Common myeloid progenitor, CD34-positive (primary cell): ENCODE results near the gene LATS2.

Experiments
- CTCF ChIA-PET: fragments of 350-600 bp; sonication (Branson Sonifier 250); formaldehyde crosslinking; loops from one replicate; lab custom pipeline; 2021; ENCODE audit warnings: antibody characterized with exemption; lab: Charles Lee
- POLR2A ChIA-PET: fragments of 350-600 bp; sonication (Branson Sonifier 250); formaldehyde crosslinking; loops from one replicate; lab custom pipeline; 2021; ENCODE audit warnings: antibody characterized with exemption; lab: Charles Lee
- DNase-seq, 3 donors: peaks; one replicate each; pipeline versions ENCODE4 v3.0.0 to v3.0.0-alpha.2; 2013
- H3K27ac ChIP-seq, 2 experiments: 1 replicate in 1 of 2; 2 replicates in 1 of 2; pipeline ENCODE4 v1.7.0; 2013; ENCODE audit warnings: inconsistent platforms in 2 of 2, low read length in 2 of 2, mild to moderate bottlenecking in 2 of 2, low read depth in 1 of 2, moderate library complexity in 1 of 2; ENCODE audit not compliant: severe bottlenecking in 2 of 2, insufficient read depth in 1 of 2, poor library complexity in 1 of 2
- H3K27me3 ChIP-seq, 5 experiments: replicated peaks in 2 of 5; 1 replicate in 3 of 5; 2 replicates in 2 of 5; pipeline versions ENCODE4 v1.6.1 to v1.7.0; 2013; ENCODE audit warnings: low read length in 4 of 5, mild to moderate bottlenecking in 2 of 5, moderate library complexity in 2 of 5, inconsistent platforms in 1 of 5; ENCODE audit not compliant: insufficient read depth in 5 of 5, control insufficient read depth in 4 of 5
- H3K36me3 ChIP-seq, 4 experiments: 1 replicate in 2 of 4; 2 replicates in 2 of 4; pipeline versions ENCODE4 v1.6.1 to v1.7.0; 2013; ENCODE audit warnings: low read length in 3 of 4, control low read depth in 1 of 4, mild to moderate bottlenecking in 1 of 4; ENCODE audit not compliant: control insufficient read depth in 4 of 4, insufficient read depth in 4 of 4
- H3K4me1 ChIP-seq, 4 experiments: 1 replicate in 3 of 4; 2 replicates in 1 of 4; pipeline versions ENCODE4 v1.6.1 to v1.7.1; 2013; ENCODE audit warnings: low read length in 3 of 4, mild to moderate bottlenecking in 3 of 4, control low read depth in 1 of 4, inconsistent platforms in 1 of 4, moderate library complexity in 1 of 4; ENCODE audit not compliant: control insufficient read depth in 4 of 4, insufficient read depth in 4 of 4; ENCODE audit errors: control extremely low read depth in 1 of 4
- H3K4me3 ChIP-seq, 7 experiments: 1 replicate in 4 of 7; 2 replicates in 3 of 7; pipeline versions ENCODE4 v1.5.1 to v1.7.0; 2013; ENCODE audit warnings: mild to moderate bottlenecking in 7 of 7, low read length in 6 of 7, moderate library complexity in 6 of 7, inconsistent platforms in 2 of 7, low read depth in 2 of 7, control low read depth in 1 of 7; ENCODE audit not compliant: insufficient read depth in 4 of 7, control insufficient read depth in 1 of 7; ENCODE audit errors: extremely low read depth in 1 of 7
- H3K9me3 ChIP-seq, 5 experiments: 1 replicate in 4 of 5; 2 replicates in 1 of 5; pipeline versions ENCODE4 v1.6.1 to v1.7.1; 2013; ENCODE audit warnings: low read length in 4 of 5, mild to moderate bottlenecking in 2 of 5, inconsistent platforms in 1 of 5, low read depth in 1 of 5, moderate library complexity in 1 of 5; ENCODE audit not compliant: control insufficient read depth in 4 of 5, insufficient read depth in 2 of 5; ENCODE audit errors: control extremely low read depth in 1 of 5
- WGBS: methylation state at CpG from one replicate; pipeline ENCODE4 v1.1.5; 2013; ENCODE audit not compliant: insufficient coverage; 5-methylcytosine and 5-hydroxymethylcytosine counted together

The LATS2 gene

GRCh38 chr13:21034603-21035191 is 26.7 kb downstream of the LATS2 start:
- peak overlapping the region in 2 of 7 experiments; percentile 2 to 16 for H3K4me3 ChIP-seq
- ChIA-PET POLR2A (interaction anchor here (0.9 kb wide), 1 partner anchor 12 kb away, joined by 5 read pairs; no protein-coding TSS in a partner anchor), CTCF (interaction anchor here (0.8 to 3.6 kb wide), 13 partner anchors 11 to 78 kb away, joined by 3 to 25 read pairs (median 4); no protein-coding TSS in a partner anchor)
- peaks cover 12 to 65% (median 53%) of the 10 kb centered on the region in 4 experiments for H3K4me1 ChIP-seq
- DNase-seq, result peak; percentile 37 to 53 (median 40)
- H3K27me3 ChIP-seq, result no peaks in the 10 kb centered on the region
- H3K9me3 ChIP-seq, result no peaks in the 10 kb centered on the region
- WGBS, result no CpG with 5 or more reads among the region's 8 CpGs
- peak overlapping the region in 1 of 2 experiments; percentile 49 for H3K27ac ChIP-seq
- H3K36me3 ChIP-seq, result peaks cover 0 to 9% (median 0%) of the 10 kb centered on the region in 4 experiments

DNA sequence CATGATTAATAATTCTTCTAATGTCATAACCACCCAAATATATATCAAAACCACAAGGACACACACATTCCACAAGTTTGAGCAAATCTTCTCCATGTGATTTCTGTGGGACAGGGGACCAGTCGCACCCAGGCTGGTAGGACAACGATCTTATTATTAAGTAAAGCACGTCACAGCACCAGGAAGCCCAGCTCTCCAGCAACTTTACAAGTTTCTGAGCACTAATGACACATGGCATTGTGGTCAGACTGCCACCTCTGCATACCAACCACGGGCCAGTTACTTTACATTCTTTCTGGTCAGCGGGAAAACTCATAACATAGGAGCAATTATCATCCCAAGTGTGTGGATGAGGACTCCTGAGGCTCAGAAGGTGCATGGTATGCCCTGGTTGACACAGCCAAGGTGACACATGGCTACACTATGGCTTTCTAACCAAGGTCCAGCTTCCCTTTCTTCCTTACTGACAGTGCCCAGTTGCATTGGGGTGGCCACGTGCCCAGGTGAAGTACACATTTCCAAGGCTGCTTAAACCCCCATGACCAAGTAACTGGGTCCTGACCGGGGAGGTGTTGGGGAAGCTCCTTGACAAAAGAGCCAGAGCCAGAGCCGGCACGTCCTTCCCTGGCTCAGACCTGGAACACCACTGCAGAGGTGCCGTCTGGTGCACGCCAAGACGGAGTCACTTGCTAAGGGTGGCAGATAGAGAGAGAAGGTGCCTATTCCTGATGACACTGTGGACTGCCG is 27.4 kb downstream of the LATS2 start:
- peak in 2 of 3 donors; percentile 43 to 50 for DNase-seq
- Histone ChIP-seq H3K4me3 (peak overlapping the region in 2 of 7 experiments; percentile 2 to 16), H3K27ac (peak overlapping the region; percentile 33 to 49), H3K9me3 (peaks cover 0 to 1% (median 0%) of the 10 kb centered on the region in 5 experiments), H3K4me1 (peaks cover 6 to 58% (median 47%) of the 10 kb centered on the region in 4 experiments), H3K36me3 (peaks cover 0 to 5% (median 3%) of the 10 kb centered on the region in 4 experiments), H3K27me3 (no peaks in the 10 kb centered on the region)
- CTCF ChIA-PET, result interaction anchor here (0.6 to 3.6 kb wide), 13 partner anchors 11 to 79 kb away, joined by 3 to 25 read pairs (median 4); no protein-coding TSS in a partner anchor
- WGBS, result 68% methylated on average over 13 of the region's 13 CpGs
- POLR2A ChIA-PET, result interaction anchor here (0.9 kb wide), 1 partner anchor 11 kb away, joined by 5 read pairs; no protein-coding TSS in a partner anchor

- WGBS, result 42% methylated on average over 8 of the region's 8 CpGs
- Histone ChIP-seq H3K27ac (peak overlapping the region; percentile 33 to 46), H3K4me3 (peak overlapping the region in 1 of 7 experiments; percentile 38)
Observed at GRCh38 chr13:21033212-21033840, 28.1 kb downstream of the LATS2 start.

GRCh38 chr13:21032656-21033055 is 28.7 kb downstream of the LATS2 start:
- peak overlapping the region in 1 of 2 experiments; percentile 46 for H3K27ac ChIP-seq
- ChIA-PET CTCF (interaction anchor here (1.6 to 3.6 kb wide), 5 partner anchors 10 to 39 kb away, joined by 4 to 25 read pairs (median 9); no protein-coding TSS in a partner anchor), POLR2A (no interaction called here)
- no peak for DNase-seq
- H3K36me3 ChIP-seq, result peaks cover 0 to 5% (median 4%) of the 10 kb centered on the region in 4 experiments
- H3K4me3 ChIP-seq, result no peak overlapping the region
- WGBS, result 90% methylated on average over 9 of the region's 10 CpGs
- peaks cover 4 to 52% (median 38%) of the 10 kb centered on the region in 4 experiments for H3K4me1 ChIP-seq
- no peaks in the 10 kb centered on the region for H3K27me3 ChIP-seq
- H3K9me3 ChIP-seq, result peaks cover 0 to 4% (median 0%) of the 10 kb centered on the region in 5 experiments

More at GRCh38 chr13:21033212-21033840, 28.1 kb downstream of the LATS2 start:
- peaks cover 4 to 53% (median 41%) of the 10 kb centered on the region in 4 experiments for H3K4me1 ChIP-seq
- H3K27me3 ChIP-seq, result no peaks in the 10 kb centered on the region
- peaks cover 0 to 4% (median 0%) of the 10 kb centered on the region in 5 experiments for H3K9me3 ChIP-seq
- POLR2A ChIA-PET, result no interaction called here
- CTCF ChIA-PET, result interaction anchor here (0.6 to 3.6 kb wide), 10 partner anchors 12 to 79 kb away, joined by 3 to 25 read pairs (median 4); no protein-coding TSS in a partner anchor
- peaks cover 0 to 5% (median 4%) of the 10 kb centered on the region in 4 experiments for H3K36me3 ChIP-seq
- no peak for DNase-seq

- ChIA-PET POLR2A (interaction anchor here (0.5 kb wide), 1 partner anchor 16 kb away, joined by 3 read pairs; no protein-coding TSS in a partner anchor), CTCF (interaction anchor here (0.8 to 1.9 kb wide), 5 partner anchors 10 to 41 kb away, joined by 3 to 9 read pairs (median 4); no protein-coding TSS in a partner anchor)
- Histone ChIP-seq H3K27me3 (no peaks in the 10 kb centered on the region), H3K4me3 (no peak overlapping the region), H3K27ac (peak overlapping the region in 1 of 2 experiments; percentile 32), H3K36me3 (peaks cover 2 to 4% (median 3%) of the 10 kb centered on the region in 4 experiments), H3K4me1 (peaks cover 4 to 51% (median 38%) of the 10 kb centered on the region in 4 experiments), H3K9me3 (peaks cover 0 to 4% (median 0%) of the 10 kb centered on the region in 5 experiments)
- DNase-seq, result peak; percentile 13 to 75 (median 69)
- WGBS, result 100% methylated on average over 3 of the region's 8 CpGs
Observed at GRCh38 chr13:21031594-21032275, 29.7 kb downstream of the LATS2 start.

GRCh38 chr13:21025539-21025938 is 35.8 kb downstream of the LATS2 start:
- H3K4me3 ChIP-seq, result no peak overlapping the region
- H3K27ac ChIP-seq, result no peak overlapping the region
- POLR2A ChIA-PET, result no interaction called here
- 94% methylated on average over 4 of the region's 6 CpGs for WGBS
- no peaks in the 10 kb centered on the region for H3K27me3 ChIP-seq
- peaks cover 0 to 11% (median 0%) of the 10 kb centered on the region in 4 experiments for H3K4me1 ChIP-seq
- peaks cover 3 to 13% (median 8%) of the 10 kb centered on the region in 4 experiments for H3K36me3 ChIP-seq
- DNase-seq, result no peak
- H3K9me3 ChIP-seq, result peaks cover 0 to 4% (median 0%) of the 10 kb centered on the region in 5 experiments
- CTCF ChIA-PET, result no interaction called here
